LoVo (cell line): ENCODE data around the gene RAB11FIP4.
A peak's percentile ranks its signal among the peaks of the same experiment; 100 is the strongest.

Experiments
- DNase-seq: peaks from one replicate; pipeline ENCODE4 v3.0.0-alpha.2; 2016; ENCODE audit warnings: low spot score

RAB11FIP4 gene

DNA sequence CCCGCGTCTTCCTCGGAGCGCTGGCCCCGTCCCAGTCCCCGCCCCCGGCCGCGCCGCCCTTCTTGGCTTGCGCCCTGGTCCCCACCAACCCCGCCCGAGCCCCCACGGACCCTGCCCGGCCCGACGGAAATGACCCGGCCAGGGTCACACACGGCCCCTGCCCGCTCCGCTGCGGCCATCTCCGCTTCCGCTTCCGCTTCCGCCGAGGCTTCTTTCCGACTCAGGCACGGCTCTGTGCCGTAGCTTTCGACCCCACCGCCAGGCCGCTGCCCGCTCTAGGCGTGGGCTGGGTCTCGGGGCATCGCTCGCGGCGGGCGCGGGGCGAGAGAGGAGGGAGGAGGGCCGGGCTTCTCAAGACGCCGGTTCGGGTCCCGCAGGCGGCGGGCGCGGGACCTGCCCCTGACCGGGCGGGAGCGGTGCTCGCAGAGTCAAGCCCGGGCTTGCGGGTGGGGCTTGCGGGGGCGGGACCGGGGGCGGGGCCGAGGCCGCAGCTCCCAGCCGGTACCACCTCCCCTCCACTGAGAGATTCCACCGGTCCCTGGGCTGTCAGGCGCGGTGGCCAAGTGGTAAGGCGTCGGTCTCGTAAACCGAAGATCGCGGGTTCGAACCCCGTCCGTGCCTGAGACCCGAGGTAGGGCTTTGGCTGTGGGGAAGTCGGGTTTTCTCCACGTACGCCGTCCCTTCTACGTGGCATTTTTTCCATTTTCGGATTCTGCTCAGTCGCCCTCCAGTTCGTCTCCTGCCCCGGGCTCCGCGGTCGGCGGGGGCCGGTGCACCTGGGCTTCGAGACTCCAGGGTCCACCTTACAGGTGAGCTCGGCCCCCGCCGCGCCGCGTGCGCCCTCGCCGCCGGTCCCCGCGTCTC, 158.3 kb downstream of the RAB11FIP4 start:
- peak; percentile 83 for DNase-seq

DNA sequence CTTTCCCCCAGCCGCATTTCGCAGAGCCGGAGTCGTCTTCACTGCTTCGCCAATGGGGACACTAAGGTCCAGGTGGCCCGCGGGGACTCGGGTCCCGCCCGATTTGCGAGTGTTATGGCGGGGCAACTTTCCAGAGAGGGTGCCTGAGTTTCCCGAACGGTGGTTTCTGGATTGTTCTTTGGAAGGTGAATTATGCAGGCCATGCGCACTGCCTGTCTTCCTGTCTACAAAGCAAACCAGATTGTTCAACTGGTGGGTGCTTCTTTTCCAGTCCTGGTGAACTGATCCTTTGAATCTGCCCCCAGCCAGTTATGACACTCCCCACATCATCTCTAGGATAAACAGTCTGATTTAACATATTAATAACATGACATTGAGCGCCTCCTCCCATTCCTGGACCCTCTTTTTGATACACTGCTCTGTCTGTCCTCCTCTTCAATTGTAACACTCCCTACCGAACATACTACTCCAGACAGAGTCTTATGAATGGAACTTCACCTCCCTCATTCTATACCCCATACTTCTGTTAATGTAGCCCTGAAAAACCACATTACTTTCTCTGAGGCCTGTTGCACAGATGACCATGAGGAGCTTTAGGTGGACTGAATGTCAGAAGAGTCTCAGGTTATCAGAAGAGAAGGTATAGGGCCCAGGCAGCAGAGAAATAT, 159.0 kb downstream of the RAB11FIP4 start:
- DNase-seq: no peak

DNA sequence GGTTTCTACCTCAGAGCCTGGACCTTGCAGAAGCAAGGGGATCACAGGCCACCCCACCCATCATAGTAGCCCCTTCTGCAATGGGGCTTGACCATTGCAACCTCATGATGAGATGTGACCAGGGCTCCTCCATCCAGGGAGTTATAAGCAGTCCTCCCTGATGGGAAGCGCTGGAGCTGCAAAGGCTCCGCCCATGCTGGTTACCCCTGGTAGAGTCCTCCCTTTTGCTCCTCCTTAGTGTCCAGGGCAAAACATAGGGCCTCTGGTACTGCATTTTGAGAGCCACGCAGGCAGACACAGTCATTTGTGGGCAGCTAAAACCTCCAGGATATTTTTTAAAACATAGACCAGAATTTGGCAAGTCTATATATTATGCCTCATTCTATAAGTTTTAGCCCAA, 161.1 kb downstream of the RAB11FIP4 start:
- no peak for DNase-seq

DNA sequence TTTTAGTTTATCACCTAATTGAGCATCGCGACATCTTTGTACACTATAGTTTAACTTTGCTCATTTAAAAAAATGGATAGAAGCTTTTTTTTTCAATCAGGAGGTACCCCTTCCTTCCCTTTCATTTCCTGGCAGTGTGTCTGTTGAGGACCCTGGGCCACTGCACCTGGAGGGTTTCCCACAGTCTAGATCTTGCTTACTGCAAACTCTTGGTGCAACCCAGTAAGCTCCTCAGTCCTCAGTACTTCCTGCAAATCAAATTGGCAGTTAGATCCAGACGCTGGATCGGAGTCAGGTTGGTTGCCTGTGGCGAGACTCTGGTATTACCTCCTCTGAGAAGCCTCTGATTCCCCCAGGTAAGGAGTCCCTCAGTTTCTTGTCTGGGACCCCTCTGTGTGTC, 162.0 kb downstream of the RAB11FIP4 start:
- no peak for DNase-seq

DNA sequence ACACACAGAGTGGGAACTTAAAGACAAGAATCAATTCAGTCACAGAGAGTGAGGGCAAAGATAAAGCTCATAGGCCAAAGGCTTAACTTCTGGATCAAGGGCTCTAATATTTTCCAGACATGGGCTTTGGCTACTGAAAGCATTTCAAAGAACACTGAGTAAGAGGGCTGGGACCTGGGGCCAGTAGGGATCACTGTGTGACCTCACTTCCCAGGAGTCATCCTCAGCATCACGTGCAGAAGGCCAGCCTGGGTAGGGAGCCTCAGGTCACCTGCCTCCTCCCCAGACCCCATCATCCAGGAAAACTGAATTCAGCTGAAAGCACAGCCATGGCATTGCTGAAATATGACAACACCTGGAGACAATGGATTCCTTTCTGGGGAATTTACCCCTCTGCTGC, 163.5 kb downstream of the RAB11FIP4 start:
- no peak for DNase-seq

DNA sequence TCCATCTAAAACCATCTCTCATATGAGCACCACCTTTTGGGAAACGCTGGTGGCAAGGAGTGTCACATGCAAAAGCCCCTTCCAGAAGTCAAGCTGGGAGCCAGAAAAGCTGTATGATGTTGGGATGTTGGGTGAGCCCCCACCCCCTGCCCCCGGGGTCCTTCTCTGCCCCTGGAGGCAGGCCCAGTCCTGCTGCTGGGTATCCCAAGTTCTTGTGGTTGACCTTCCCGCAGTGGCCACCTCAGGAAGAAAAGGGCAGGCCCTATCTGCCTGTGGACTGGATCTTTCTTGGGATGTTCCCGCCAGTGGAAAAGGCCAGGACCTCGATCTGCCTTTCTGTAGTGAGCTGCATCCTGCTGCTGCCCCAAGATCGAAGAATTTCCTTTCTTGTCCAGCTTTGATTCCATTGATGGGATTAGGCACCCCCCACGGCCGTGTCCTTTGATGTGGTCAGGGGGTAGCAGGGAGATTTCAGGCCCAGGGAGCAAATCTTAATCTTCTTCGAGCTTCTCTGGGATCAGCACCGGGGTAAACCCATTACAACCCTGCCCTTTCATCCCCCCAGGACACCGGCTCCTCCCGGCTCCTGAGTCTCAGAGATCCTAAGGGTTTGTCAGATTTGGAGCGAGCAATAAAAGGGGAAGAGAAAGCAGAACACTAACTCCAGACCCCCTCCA, 165.6 kb downstream of the RAB11FIP4 start:
- DNase-seq: no peak

DNA sequence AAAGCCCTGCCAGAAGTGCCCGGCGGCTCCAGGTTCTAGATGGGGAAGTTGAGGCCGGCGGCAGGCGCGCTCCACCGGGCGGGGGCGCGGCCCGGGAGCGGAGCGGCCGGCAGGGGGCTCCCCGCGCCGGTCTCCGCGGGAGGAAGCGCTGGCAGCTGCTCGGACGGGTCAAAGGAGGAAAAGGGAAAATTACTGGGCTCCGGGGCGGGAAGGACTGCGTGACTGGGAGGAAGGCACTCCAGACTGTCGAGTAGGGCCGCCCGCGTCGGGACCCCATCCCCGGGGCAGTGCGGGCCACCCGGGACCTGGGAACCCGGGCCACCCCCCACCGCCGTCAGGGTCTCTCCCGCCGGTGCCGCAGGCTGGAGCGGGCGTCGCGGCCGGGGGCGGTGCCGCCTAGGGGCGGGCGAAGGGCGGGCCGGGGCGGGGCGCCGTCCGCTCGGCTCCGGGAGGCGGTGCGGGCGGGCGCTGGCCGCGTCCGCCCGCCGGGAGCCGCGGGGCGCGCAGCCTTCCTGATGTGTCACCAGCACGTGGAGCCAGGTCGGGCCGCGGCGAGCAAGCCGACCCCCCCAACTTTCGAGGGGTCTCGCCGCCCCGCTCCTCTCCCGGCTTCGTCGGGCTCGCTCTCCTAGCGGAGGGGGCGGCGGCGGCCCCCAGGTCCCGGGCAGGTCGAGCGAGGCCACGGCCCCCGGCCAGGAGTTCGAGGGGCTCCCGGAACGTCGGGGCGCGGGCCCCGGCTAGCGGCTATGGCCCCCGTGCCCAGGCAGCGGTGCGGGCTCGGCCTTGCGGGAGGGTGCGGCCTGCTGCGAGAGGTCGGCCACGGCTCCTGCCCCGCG, 167.5 kb downstream of the RAB11FIP4 start:
- peak; percentile 81 for DNase-seq

DNA sequence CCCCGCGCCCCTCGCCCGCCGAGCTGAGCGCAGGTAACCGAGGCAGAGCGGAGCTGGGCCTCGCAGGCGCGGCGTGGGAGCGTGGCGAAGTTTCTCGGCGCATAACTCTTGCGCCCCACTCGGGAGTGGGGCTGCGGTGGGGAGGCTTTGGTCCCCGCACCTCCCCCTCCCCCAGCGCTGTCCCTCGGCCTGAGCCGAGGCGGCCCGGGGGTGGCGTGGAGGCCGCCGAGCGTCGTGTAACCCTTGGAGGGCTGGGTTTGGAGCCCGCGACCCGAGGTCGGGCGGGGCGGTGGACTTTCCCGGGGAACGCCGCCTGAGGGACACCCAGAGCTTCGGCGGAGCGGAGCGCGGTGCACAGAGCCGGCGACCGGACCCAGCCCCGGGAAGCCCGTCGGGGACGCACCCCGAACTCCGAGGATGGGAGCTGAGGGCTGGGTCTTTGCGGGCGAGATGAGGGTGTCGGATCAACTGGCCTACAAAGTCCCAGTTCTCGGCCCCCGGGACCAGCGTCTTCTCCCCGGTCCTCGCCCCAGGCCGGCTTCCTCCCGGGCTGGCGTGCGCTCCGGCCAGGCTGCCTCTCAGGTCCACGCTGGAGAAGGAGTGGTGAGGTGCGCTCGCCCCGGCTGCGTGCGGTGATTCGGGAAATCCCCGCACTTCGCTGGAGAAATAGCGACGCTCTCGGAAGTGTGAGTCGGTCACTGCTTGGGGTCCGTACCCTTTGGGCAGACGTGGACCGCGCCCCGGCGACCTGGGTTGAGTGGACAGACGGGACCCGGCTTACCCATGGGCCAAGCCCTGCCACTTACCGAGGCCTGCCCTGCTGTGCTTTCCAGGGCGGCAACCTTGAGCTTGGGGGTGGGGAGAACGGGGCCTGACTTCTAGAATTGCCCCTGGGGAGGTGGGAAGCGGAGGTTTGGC, 168.4 kb downstream of the RAB11FIP4 start:
- no peak for DNase-seq

DNA sequence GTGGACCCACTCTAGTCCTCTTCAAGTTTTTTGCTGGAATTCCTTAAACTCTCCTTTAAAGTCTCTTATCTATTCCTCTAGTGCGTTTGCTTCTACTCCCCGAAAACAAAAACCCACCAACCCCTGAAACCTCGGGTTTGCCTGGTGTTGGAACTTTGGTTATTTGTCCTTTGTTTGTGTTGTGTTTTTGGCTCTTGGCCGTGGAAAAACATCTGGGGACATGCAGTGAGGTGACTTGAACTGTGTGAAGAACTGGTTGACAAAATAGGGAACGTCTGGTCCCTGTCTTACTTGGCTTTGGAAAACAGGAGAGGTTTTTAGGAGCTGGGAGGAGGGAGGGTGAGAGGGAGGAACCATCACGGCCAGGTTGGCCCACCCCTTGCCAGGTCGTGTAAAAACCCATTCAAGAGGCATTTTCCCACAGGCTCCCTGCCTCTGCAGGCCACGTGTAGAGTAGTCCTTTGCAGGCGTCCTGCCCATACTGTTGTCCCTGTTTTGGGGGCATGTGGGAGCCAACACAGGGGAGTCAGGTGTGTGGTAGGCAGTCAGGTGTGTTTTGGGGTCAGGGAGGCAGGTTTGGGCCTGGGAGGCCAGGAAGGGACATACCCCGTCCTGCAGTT, 169.3 kb downstream of the RAB11FIP4 start:
- DNase-seq: no peak

DNA sequence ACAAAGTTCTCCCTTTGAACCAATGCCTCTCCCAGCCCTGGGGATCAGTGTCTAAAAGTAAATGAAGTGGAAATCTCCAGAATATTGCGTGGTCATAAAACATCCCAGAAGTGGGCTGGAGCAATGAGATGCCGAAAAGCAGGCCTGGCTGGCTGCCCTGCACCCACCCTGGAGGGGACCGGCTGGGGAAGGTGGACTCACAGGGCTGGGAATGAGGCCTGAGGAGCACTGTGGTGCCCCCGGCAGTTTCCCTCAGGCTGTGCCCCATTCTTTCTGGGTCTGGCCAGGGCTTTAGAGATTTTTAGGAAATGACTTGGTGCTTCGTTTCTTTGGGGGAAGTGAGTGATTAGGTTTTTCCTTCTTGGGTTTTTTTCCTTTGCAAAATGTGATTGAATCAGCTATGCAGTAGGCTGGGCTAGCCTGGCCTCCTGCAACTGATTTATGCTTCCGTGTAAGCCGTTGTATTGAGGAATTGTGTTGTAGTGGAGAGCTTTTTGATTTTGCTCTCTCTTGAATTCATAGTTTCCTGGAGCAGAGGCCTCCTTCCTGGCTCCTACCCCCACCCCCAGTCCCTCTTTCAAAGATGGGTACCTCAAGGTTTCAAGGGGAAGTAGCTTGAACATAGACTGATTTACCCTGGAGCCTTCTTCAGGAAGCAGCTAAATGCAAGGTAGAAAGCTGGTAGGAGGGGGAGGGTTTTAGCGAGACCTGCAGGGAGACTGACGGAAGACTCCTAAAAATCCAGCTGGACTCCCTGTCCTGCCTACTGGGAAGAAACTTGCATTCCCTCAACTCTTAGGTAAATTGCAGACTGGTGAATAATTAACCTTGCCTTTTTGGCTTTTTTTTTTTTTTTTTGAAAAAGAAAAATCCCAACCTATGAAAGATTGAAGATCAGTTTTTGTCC, 170.2 kb downstream of the RAB11FIP4 start:
- no peak for DNase-seq

DNA sequence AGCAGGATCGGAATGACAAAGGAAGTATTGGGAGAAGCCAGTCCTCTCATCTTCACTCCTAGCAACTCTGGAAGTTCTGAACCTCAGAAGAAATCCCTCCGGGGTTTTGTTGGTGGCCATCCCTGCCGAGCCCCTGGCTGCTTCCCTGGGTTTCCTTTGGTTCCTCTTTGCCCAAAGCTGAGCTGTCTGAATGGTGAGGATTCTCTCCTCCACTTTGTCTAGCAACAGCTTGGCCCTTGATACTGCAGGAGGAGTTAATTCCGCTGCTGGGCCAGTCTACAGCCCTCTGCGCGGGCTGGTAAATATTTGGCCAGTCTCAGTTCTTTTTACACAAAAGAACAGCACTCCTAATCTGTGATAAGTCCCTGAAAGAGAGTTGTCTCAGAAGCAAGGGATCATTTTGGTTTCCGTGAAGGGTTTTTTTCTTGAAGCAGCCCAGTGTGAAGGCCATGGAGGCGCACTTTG, 170.9 kb downstream of the RAB11FIP4 start:
- no peak for DNase-seq

DNA sequence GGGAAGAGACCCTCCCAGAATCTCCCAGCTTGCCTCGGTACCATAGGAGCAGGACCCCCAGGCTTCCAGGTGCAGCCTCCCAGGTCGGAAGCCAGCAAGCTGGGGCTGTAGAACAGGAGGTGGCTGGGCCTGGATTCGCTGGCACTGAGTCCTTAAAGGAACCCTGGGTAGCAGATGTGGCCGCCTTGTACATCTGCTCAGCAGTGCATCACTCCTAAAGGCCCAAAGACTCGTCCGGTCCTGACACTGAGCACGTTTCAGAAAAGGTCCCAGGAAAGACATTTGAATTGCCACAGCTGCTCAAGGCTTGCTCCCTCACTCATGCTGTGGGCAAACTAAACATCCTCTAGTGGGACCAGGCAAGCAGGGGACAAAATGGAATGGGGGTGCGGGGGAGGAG, 172.8 kb downstream of the RAB11FIP4 start:
- no peak for DNase-seq

DNA sequence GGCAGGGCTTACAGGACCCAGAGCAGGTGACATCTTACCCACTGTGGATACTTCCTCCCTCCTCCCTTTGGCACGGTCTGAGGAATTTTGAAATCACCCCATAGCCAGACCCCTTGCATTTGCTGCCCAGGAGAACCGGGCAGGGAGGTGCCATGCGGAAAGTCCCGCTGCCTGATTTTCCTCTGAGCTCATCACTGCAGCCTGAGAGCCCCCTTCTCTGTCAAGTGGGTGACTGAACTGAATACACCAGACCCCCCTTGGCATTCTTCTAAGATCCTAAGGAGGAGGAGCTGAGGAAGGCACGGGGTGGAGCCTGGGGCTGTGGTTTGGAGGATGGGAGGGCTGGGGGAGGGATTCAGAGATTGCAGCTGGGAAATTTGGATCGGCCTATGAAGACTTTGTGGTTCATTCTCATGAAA, 173.4 kb downstream of the RAB11FIP4 start:
- no peak for DNase-seq

DNA sequence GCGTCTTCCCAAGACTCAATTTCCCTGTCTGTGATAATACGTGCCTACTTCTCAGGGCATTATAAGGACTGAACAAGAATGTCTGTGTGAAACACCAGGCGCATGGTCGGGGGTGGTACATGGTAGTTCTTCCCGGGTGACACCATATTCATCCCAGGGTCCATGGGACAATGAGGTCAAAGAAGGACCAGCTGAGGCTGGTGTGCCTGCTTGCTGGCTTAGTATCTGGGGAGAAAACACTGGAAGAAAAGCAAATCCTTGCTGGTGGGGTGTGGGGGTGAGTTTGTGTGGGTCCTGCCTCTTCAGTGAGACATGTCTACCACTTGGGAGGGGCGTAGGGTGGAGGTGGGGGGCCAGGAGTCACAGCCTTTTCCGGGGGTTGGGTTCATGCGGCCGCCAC, 174.2 kb downstream of the RAB11FIP4 start:
- DNase-seq: no peak

DNA sequence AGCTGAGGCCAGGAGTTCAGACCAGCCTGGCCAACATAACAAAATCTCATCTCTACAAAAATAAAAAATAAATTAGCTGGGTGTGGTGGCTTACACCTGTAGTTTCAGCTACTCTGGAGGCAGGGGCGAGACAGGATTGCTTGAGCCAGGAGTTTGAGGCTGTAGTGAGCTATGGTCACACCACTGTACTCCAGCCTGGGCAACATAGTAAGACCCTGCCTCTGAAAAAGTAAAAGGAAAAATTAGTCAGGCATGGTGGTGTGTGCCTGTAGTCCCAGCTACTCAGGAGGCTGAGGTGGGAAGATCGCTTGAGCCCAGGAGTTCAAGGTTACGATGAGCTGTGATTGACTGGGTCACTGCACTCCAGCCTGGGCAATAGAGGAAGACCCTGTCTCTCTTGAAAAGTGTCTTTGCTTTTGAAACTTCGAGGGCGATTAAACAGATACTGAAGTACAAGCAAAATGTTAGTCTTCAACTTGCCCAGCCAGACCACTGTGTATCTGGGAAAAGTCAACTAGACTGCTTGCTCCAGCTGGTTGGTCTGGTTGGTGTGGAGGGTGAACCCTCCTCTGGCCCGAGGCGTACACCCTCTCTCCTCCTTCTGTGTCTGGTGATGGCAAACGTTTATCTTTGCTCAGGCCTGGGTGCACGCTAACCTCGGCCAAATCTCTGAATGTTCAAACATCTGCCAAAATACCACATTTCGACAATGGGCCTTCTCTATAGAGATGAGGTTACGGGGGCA, 174.9 kb downstream of the RAB11FIP4 start:
- DNase-seq: no peak

DNA sequence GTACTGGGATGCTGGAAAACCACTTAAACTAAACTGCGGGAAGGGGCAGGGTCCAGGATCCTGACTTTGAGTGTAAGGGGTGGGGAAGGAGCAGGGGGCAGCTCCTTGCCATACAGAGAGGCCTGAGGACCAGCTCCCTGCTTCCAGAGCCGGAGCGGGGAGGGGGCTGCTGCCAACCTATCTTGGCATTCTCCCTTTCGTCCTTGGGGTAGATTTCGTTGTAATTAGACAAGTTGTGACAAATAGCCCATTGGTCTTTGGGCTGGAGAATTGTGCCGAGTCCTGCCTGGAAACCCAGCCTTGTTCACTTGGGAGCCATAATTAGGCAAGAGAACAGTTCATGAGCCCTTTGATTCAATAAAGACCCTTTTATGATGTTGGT, 175.5 kb downstream of the RAB11FIP4 start:
- no peak for DNase-seq

DNA sequence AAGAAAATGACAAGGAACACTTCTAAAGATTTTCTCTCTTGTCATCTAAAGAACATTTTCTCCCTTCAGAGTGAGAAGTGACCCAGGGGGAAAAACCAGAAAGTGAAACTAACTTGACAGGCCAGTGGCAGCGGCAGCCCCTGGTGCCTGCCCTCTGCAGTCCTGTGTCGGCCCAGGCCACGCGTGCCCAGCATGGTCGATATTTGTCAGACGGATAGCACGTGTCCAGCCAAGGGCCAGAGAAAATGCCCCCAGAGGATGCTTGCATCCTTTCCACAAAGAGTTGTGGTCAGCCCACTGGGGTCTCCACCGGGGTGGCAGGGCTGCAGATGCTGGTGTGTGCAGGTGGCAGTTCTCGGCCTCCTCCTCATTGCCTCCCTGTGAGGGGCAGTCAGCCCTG, 176.6 kb downstream of the RAB11FIP4 start:
- DNase-seq: no peak

DNA sequence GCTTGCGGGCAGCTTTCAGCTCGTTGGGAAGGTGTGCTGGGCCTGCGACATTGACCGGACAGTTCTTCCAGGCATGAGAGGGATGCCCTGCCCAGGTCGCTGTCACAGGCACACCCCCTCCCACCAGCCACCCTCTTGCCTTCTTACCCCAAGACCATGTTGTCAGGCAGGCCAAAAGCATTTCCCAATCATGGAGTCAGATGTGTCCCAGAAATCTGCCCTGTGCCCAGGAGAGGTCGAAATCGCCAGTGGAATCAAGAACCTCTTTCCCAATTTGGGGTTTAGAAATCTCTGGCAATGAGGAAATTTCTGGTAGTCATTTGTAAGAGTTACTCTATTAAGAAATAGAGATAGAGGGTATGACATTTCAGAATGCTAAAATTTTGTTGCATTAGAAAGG, 177.1 kb downstream of the RAB11FIP4 start:
- DNase-seq: no peak

DNA sequence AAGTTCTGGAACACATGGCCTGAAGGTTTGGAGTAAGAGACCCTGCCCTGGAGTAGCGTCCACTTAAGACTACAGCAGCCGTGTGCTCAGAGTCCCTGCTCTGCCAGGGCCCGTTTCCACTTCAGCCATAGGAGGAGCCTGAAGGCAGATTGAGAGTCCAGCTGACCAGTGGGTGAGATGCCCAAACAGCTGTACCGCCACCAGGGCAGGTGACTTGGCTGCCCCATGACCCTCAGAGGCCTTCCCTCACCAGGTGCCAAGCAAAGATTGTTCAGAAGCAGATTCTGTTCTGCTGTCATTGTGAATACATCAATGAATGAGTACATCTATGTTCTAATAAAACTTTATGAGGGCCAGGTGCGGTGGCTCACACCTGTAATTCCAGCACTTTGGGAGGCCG, 178.8 kb downstream of the RAB11FIP4 start:
- no peak for DNase-seq
